CD4-positive, alpha-beta T cell (primary cell): ENCODE measurements around the gene TMEM150A. TPM values are rescaled to one million over a fixed set of nuclear protein-coding genes. Genes with fewer than 3 reads are reported as not detected.

ENCODE experiments used
- ATAC-seq: fragments of 200-7000 bp; cut with Tn5 transposase; one replicate; pipeline ENCODE4 v1.10.0; 2022; ENCODE audit warnings: mild to moderate bottlenecking; ENCODE audit not compliant: poor library complexity
- CTCF ChIA-PET: fragments of 350-600 bp; sonication (Branson Sonifier 250); formaldehyde crosslinking; loops from one replicate; lab custom pipeline; 2021; ENCODE audit warnings: antibody characterized with exemption, inconsistent platforms; lab: Charles Lee
- POLR2A ChIA-PET: fragments of 350-600 bp; sonication (Branson Sonifier 250); formaldehyde crosslinking; loops from one replicate; lab custom pipeline; 2021; ENCODE audit warnings: antibody characterized with exemption, inconsistent platforms; lab: Charles Lee
- DNase-seq, 14 experiments: peaks; one replicate each; pipeline ENCODE4 v3.0.0-alpha.2; 2013 to 2020; ENCODE audit warnings: mixed read lengths in 2 of 14
- H3K27ac ChIP-seq, 2 donors: one replicate each; pipeline versions ENCODE4 v1.5.1 to v1.7.0; 2013; ENCODE audit warnings: low read length in 2 of 2, low read depth in 1 of 2, mild to moderate bottlenecking in 1 of 2
- H3K27me3 ChIP-seq, 2 experiments: 1 replicate in 1 of 2; 2 replicates in 1 of 2; pipeline versions ENCODE4 v1.6.1 to v1.7.0; 2013; ENCODE audit warnings: low read length in 2 of 2, control low read depth in 1 of 2, mild to moderate bottlenecking in 1 of 2, moderate library complexity in 1 of 2; ENCODE audit not compliant: insufficient read depth in 2 of 2, control insufficient read depth in 1 of 2
- H3K36me3 ChIP-seq: one replicate; pipeline ENCODE4 v1.6.1; 2013; ENCODE audit warnings: low read length, control low read depth; ENCODE audit not compliant: insufficient read depth
- H3K4me1 ChIP-seq: one replicate; pipeline ENCODE4 v1.6.1; 2013; ENCODE audit warnings: low read length, control low read depth; ENCODE audit not compliant: insufficient read depth
- H3K4me3 ChIP-seq: one replicate; pipeline ENCODE4 v1.5.1; 2013; ENCODE audit warnings: mild to moderate bottlenecking, low read length, moderate library complexity
- H3K9me3 ChIP-seq, 2 experiments: 1 replicate in 1 of 2; 2 replicates in 1 of 2; pipeline versions ENCODE4 v1.6.1 to v1.7.0; 2013; ENCODE audit warnings: low read length in 2 of 2, mild to moderate bottlenecking in 2 of 2, control low read depth in 1 of 2, moderate library complexity in 1 of 2; ENCODE audit not compliant: control insufficient read depth in 1 of 2, insufficient read depth in 1 of 2
- H3K27ac Mint-ChIP-seq: one replicate; pipeline ENCODE4 v1.8.0; 2020; ENCODE audit warnings: mixed read lengths
- H3K27me3 Mint-ChIP-seq: one replicate; pipeline ENCODE4 v1.8.0; 2021; ENCODE audit warnings: mixed read lengths
- H3K36me3 Mint-ChIP-seq: one replicate; pipeline ENCODE4 v1.8.0; 2021; ENCODE audit warnings: low read depth, mixed read lengths
- H3K4me1 Mint-ChIP-seq: one replicate; pipeline ENCODE4 v1.8.0; 2021; ENCODE audit warnings: low read depth, mixed read lengths
- H3K4me3 Mint-ChIP-seq: one replicate; pipeline ENCODE4 v1.8.0; 2020; ENCODE audit warnings: mild to moderate bottlenecking, mixed read lengths
- H3K9me3 Mint-ChIP-seq: one replicate; pipeline ENCODE4 v1.8.0; 2020; ENCODE audit warnings: mixed read lengths
- intact Hi-C, 2 experiments: fragments of 100-400 bp; cut with DNase I in 1 of 2; cut with micrococcal nuclease in 1 of 2; formaldehyde crosslinking; loops; one replicate each; pipeline versions ENCODE4 v1.15.1 to v1.9.0; 2023 to 2025; cut with DNase I, micrococcal nuclease
- total RNA-seq, 174 experiments: library from RNA in 2 of 174; stranded (reverse) in 2 of 174; gene quantifications; one replicate each; pipeline ENCODE4 v1.2.3 and lab custom pipeline; 2021 to 2026
- TF ChIP-seq, protein P1 (sequence below): fragments of 200-600 bp; IDR thresholded peaks from one replicate; pipeline ENCODE4 v1.8.0; 2022; ENCODE audit warnings: antibody characterized with exemption, mild to moderate bottlenecking

The TMEM150A gene
- total RNA-seq, 2 experiments from 2014 or later = 6.6 to 7.0 TPM

DNA sequence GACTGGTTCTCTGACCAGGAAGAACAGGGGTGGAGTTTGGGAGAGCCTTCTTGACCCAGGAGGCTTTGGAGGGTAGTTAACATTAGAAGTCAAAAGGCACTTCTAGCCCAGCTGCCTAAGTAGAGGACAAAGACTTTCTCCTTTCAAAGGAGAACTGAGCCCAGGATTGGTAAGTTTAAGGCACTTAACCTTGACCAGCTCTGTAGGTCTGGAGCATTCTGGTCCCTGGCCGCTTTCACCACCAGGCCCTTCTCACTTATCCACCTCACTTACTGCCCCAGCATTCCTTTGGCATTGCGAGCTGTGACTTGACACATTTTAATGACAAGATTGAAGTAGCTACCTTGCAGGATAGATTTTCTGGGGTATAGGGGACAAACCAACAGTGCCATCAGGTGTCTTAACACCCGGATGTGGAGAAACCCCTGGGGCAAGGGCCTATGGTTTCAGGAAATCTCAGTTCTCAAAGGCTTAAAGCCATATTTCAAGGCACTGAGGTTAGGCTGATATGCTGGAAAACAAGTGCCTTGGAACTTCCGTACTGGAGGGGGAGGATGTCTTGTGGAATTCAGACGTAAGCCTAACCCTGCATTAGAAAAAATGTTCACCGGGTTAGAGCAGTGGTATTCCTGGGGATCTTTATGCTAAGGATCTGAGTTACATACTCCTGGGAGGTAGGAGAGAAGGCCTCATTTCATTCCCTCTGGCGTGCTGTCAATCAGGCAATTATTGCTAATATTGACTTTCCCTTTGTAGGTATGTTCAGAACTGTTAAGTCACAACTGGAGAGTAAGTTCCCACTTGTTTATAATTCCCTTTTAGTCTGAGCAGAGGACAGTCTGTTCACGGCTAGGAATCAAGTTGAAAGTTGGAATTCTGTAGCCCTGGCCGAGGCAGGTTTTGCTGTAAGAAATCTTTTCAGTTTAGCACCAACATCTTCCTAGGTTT lies 5.0 kb upstream of the TMEM150A start:
- Histone ChIP-seq H3K27ac (no peak overlapping the region), H3K36me3 (peaks cover 38% of the 10 kb centered on the region), H3K9me3 (no peaks in the 10 kb centered on the region), H3K4me3 (no peak overlapping the region), H3K4me1 (peaks cover 57% of the 10 kb centered on the region), H3K27me3 (no peaks in the 10 kb centered on the region)
- no peaks in the 10 kb centered on the region for H3K9me3 Mint-ChIP-seq
- CTCF ChIA-PET = no interaction called here
- no peak for ATAC-seq
- intact Hi-C loops = no loop called here
- POLR2A ChIA-PET = interaction anchor here (0.6 to 1.3 kb wide), 3 partner anchors 12 to 256 kb away, joined by 3 to 4 read pairs (median 3); partner anchors contain the start of gene RNF181
- H3K27ac Mint-ChIP-seq = no peak overlapping the region
- H3K4me1 Mint-ChIP-seq = peaks cover 62% of the 10 kb centered on the region
- DNase-seq = no peak
- H3K36me3 Mint-ChIP-seq = peaks cover 62% of the 10 kb centered on the region
- H3K27me3 Mint-ChIP-seq = no peaks in the 10 kb centered on the region
- peak overlapping the region; percentile 49 for H3K4me3 Mint-ChIP-seq
- TF ChIP-seq, protein P1, sequence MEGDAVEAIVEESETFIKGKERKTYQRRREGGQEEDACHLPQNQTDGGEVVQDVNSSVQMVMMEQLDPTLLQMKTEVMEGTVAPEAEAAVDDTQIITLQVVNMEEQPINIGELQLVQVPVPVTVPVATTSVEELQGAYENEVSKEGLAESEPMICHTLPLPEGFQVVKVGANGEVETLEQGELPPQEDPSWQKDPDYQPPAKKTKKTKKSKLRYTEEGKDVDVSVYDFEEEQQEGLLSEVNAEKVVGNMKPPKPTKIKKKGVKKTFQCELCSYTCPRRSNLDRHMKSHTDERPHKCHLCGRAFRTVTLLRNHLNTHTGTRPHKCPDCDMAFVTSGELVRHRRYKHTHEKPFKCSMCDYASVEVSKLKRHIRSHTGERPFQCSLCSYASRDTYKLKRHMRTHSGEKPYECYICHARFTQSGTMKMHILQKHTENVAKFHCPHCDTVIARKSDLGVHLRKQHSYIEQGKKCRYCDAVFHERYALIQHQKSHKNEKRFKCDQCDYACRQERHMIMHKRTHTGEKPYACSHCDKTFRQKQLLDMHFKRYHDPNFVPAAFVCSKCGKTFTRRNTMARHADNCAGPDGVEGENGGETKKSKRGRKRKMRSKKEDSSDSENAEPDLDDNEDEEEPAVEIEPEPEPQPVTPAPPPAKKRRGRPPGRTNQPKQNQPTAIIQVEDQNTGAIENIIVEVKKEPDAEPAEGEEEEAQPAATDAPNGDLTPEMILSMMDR = no peak

DNA sequence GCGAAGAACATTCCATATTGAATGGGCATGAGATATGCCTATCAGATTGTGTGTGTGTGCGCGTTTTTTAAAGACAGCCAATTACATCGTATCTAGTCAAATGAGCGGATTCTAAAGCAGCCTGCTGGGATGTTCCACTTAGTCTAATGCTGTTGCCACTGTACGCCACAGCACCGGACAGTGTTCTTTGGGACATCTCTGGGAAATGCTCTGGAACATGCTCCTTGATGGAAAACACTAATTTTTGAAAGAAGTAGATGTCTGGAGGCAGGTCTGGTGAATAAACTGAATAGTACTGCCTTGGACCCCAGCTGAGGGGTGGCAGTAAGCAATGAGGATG lies 3.6 kb upstream of the TMEM150A start:
- H3K4me3 Mint-ChIP-seq = peak overlapping the region; percentile 20
- DNase-seq (no peak), ATAC-seq (no peak)
- H3K27ac Mint-ChIP-seq = peak overlapping the region; percentile 11
- ChIA-PET POLR2A (interaction anchor here (1.4 to 1.9 kb wide), 2 partner anchors 10 to 21 kb away, joined by 4 to 12 read pairs; partner anchors contain the start of genes RNF181 and VAMP5), CTCF (interaction anchor here (0.7 to 0.9 kb wide), 2 partner anchors 18 to 24 kb away, joined by 3 to 4 read pairs; no protein-coding TSS in a partner anchor)
- Histone ChIP-seq H3K4me3 (no peak overlapping the region), H3K27ac (no peak overlapping the region), H3K4me1 (peaks cover 57% of the 10 kb centered on the region), H3K27me3 (no peaks in the 10 kb centered on the region), H3K9me3 (no peaks in the 10 kb centered on the region), H3K36me3 (peaks cover 38% of the 10 kb centered on the region)
- H3K9me3 Mint-ChIP-seq = no peaks in the 10 kb centered on the region
- H3K36me3 Mint-ChIP-seq = peaks cover 53% of the 10 kb centered on the region
- no peaks in the 10 kb centered on the region for H3K27me3 Mint-ChIP-seq
- intact Hi-C loops = no loop called here
- TF ChIP-seq, protein P1 = no peak
- peaks cover 54% of the 10 kb centered on the region for H3K4me1 Mint-ChIP-seq

DNA sequence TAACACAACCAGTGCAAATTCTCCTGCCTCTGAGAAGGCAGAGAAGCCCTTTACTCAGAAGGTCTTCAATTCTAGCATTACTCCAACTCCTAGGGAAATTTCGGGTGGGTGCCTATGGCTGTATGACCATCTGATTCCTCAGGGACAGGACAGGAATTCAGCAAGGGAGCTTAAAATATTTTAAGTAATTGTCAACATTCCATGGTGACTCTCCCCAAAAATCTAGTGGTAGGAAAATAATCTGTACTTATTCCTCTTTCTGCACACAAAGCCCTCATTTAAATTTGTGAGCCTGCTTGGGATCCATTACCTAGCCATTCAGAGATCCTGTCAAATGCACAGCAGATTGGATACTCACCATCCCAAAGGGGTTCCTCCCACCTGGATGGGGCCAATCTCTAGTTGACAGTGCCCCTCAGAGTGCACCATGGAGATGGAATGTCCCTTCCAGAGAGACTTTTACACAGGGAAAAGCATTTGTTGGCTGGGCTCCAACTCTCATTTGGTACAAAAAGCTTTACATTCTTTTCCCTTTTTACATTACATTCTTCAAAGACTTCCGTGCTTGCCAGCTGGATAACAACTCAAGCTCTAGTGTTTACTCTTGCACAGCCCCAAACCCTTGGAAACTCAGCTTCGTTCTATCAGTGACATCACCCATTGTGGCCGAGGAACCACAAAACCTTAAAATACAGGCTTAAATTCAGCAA lies 3.1 kb upstream of the TMEM150A start:
- Histone ChIP-seq H3K9me3 (no peaks in the 10 kb centered on the region), H3K27me3 (no peaks in the 10 kb centered on the region), H3K36me3 (peaks cover 38% of the 10 kb centered on the region), H3K27ac (no peak overlapping the region), H3K4me3 (no peak overlapping the region), H3K4me1 (peaks cover 52% of the 10 kb centered on the region)
- peak overlapping the region; percentile 51 for H3K27ac Mint-ChIP-seq
- H3K27me3 Mint-ChIP-seq = no peaks in the 10 kb centered on the region
- TF ChIP-seq, protein P1 = no peak
- H3K4me1 Mint-ChIP-seq = peaks cover 53% of the 10 kb centered on the region
- ChIA-PET POLR2A (interaction anchor here (1.0 to 1.9 kb wide), 4 partner anchors 10 to 67 kb away, joined by 4 to 13 read pairs (median 8); partner anchors contain the start of genes MAT2A, RNF181, USP39 and VAMP5), CTCF (interaction anchor here (0.9 to 1.5 kb wide), 3 partner anchors 25 to 49 kb away, joined by 3 to 4 read pairs (median 4); no protein-coding TSS in a partner anchor)
- no peaks in the 10 kb centered on the region for H3K9me3 Mint-ChIP-seq
- intact Hi-C loops = no loop called here
- ATAC-seq (no peak), DNase-seq (no peak)
- peak overlapping the region; percentile 20 for H3K4me3 Mint-ChIP-seq
- peaks cover 53% of the 10 kb centered on the region for H3K36me3 Mint-ChIP-seq
